Endothelial cell of umbilical vein (primary cell): ENCODE results near the gene DNAH10. TPM values are rescaled to one million over a fixed set of nuclear protein-coding genes. Genes with fewer than 3 reads are reported as not detected.

Experiments
- BruUV-seq: library from RNA; stranded (reverse); fragments of 400-500 nt; replicated peaks from 2 replicates; lab custom pipeline; 2021; lab: Mats Ljungman, UMichigan
- CTCF ChIA-PET: fragments of 300-600, 350-600 bp; sonication (Branson Sonifier 250); formaldehyde crosslinking; loops from one replicate; lab custom pipeline; 2021; ENCODE audit warnings: antibody characterized with exemption, inconsistent platforms; lab: Charles Lee
- POLR2A ChIA-PET: fragments of 300-600, 350-600 bp; sonication (Branson Sonifier 250); formaldehyde crosslinking; loops from one replicate; lab custom pipeline; 2021; ENCODE audit warnings: antibody characterized with exemption, inconsistent platforms; lab: Charles Lee
- DNase-seq: peaks from one replicate; pipeline ENCODE4 v3.0.0-alpha.2; 2011; ENCODE audit warnings: low read depth, low spot score
- FAIRE-seq: peaks from 2 replicates; lab custom pipeline; 2011; peaks lifted over from hg19 to GRCh38; lab: Jason Lieb, UNC
- H2AFZ ChIP-seq: 2 replicates; pipeline ENCODE4 v1.6.0; 2012; ENCODE audit warnings: low read depth, low read length, control low read depth, inconsistent platforms
- H3K27ac ChIP-seq: 2 replicates; pipeline ENCODE4 v1.5.1; 2011; ENCODE audit warnings: low read depth, mild to moderate bottlenecking, control low read depth, low read length, moderate library complexity; ENCODE audit not compliant: insufficient read depth
- H3K27me3 ChIP-seq, 2 experiments: 2 replicates each; pipeline versions ENCODE4 v1.6.0 to v1.6.1; 2011; ENCODE audit warnings: low read length in 2 of 2, mixed read lengths in 1 of 2; ENCODE audit not compliant: control insufficient read depth in 2 of 2, insufficient read depth in 2 of 2
- H3K36me3 ChIP-seq, 2 experiments: 2 replicates in 1 of 2; 3 replicates in 1 of 2; pipeline ENCODE4 v1.5.1; 2011; ENCODE audit warnings: low read length in 2 of 2, mild to moderate bottlenecking in 1 of 2, moderate library complexity in 1 of 2; ENCODE audit not compliant: control insufficient read depth in 2 of 2, insufficient read depth in 2 of 2; ENCODE audit errors: extremely low read depth in 1 of 2
- H3K4me1 ChIP-seq: 3 replicates; pipeline ENCODE4 v1.5.1; 2011; ENCODE audit warnings: mild to moderate bottlenecking, low read length; ENCODE audit not compliant: control insufficient read depth, insufficient read depth; ENCODE audit errors: extremely low read depth
- H3K4me2 ChIP-seq: 2 replicates; pipeline ENCODE4 v1.6.1; 2011; ENCODE audit warnings: low read length, control low read depth, mixed read lengths; ENCODE audit not compliant: insufficient read depth
- H3K4me3 ChIP-seq, 3 experiments: fragments of 200-600 bp in 1 of 3; sonication (generic), shearing (Covaris generic) in 1 of 3; replicated peaks in 1 of 3; 2 replicates each; pipeline ENCODE4 v1.5.1; 2011 to 2016; ENCODE audit warnings: control low read depth in 3 of 3, low read length in 3 of 3, mild to moderate bottlenecking in 2 of 3, inconsistent platforms in 1 of 3, low read depth in 1 of 3, moderate library complexity in 1 of 3; ENCODE audit not compliant: insufficient read depth in 1 of 3
- H3K79me2 ChIP-seq: 2 replicates; pipeline ENCODE4 v1.6.0; 2012; ENCODE audit warnings: low read length, inconsistent platforms; ENCODE audit not compliant: control insufficient read depth, insufficient read depth
- H3K9ac ChIP-seq: replicated peaks from 2 replicates; pipeline ENCODE3; 2011; ENCODE audit warnings: low read length, control low read depth; ENCODE audit not compliant: insufficient read depth; ENCODE audit errors: extremely low read depth
- H3K9me1 ChIP-seq: replicated peaks from 3 replicates; pipeline ENCODE4 v1.6.0; 2011; ENCODE audit warnings: mild to moderate bottlenecking, low read length; ENCODE audit not compliant: control insufficient read depth, insufficient read depth; ENCODE audit errors: extremely low read depth
- H3K9me3 ChIP-seq: replicated peaks from 2 replicates; pipeline ENCODE4 v1.5.1; 2012; ENCODE audit warnings: low read length, inconsistent platforms; ENCODE audit not compliant: control insufficient read depth, insufficient read depth
- H4K20me1 ChIP-seq: replicated peaks from 2 replicates; pipeline ENCODE3; 2011; ENCODE audit warnings: mild to moderate bottlenecking, low read length; ENCODE audit not compliant: control insufficient read depth, insufficient read depth; ENCODE audit errors: extremely low read depth
- EZH2 ChIP-seq: IDR thresholded peaks from 2 replicates; pipeline ENCODE4 v1.6.1; 2012; ENCODE audit warnings: borderline replicate concordance, low read depth, mild to moderate bottlenecking, moderate library complexity, low read length, inconsistent platforms; ENCODE audit not compliant: severe bottlenecking
- FOS ChIP-seq: IDR thresholded peaks from 2 replicates; pipeline ENCODE4 v1.6.1; 2011; ENCODE audit warnings: mild to moderate bottlenecking, low read length, moderate library complexity, borderline replicate concordance; ENCODE audit not compliant: insufficient read depth
- GATA2 ChIP-seq: IDR thresholded peaks from 2 replicates; pipeline ENCODE4 v1.7.0; 2011; ENCODE audit warnings: low read depth, mild to moderate bottlenecking, moderate library complexity, mixed read lengths, low read length; ENCODE audit not compliant: insufficient read length, insufficient read depth
- JUN ChIP-seq: IDR thresholded peaks from 2 replicates; pipeline ENCODE4 v1.6.1; 2011; ENCODE audit warnings: borderline replicate concordance, low read depth; ENCODE audit not compliant: insufficient read length, insufficient read depth
- MAX ChIP-seq: IDR thresholded peaks from 2 replicates; pipeline ENCODE4 v1.6.1; 2011; ENCODE audit not compliant: insufficient read depth, insufficient read length
- MYC ChIP-seq: IDR thresholded peaks from one replicate; pipeline ENCODE4 v1.6.1; 2011; ENCODE audit warnings: mild to moderate bottlenecking, low read depth, low read length
- POLR2A ChIP-seq: IDR thresholded peaks from 2 replicates; pipeline ENCODE4 v1.6.1; 2012; ENCODE audit warnings: low read depth, mild to moderate bottlenecking, control low read depth, low read length
- POLR2AphosphoS5 ChIP-seq: IDR thresholded peaks from 2 replicates; pipeline ENCODE4 v1.6.1; 2012; ENCODE audit warnings: low read depth, mild to moderate bottlenecking, control low read depth, low read length, moderate library complexity; ENCODE audit not compliant: insufficient read depth
- dilution Hi-C: fragments of 300-500 bp; cut with MboI; formaldehyde crosslinking; loops from one replicate; pipeline ENCODE4 v1.15.0; 2019; ENCODE audit warnings: low sequenced_read_pairs; ENCODE audit not compliant: extremely low pct_ligation_motif_present
- intact Hi-C: fragments of 100-400 bp; cut with micrococcal nuclease; formaldehyde crosslinking; loops from one replicate; pipeline ENCODE4 v1.10.0; 2022
- polyA plus RNA-seq, 4 experiments: library from polyadenylated mRNA; depleted of rRNA in 3 of 4; stranded (reverse) in 3 of 4; unstranded in 1 of 4; fragments of >200 nt; gene quantifications; 2 replicates each; pipeline versions ENCODE4 v1.2.1 to v1.2.3, GENCODE V29; 2011 to 2012; ENCODE audit warnings: missing spikeins in 1 of 4
- total RNA-seq: library from RNA; stranded (reverse); gene quantifications from 2 replicates; pipeline ENCODE4 v1.2.3, GENCODE V29; 2021
- TF ChIP-seq, protein P1 (sequence below), 2 donors: IDR thresholded peaks; 1 replicate in 1 of 2; 2 replicates in 1 of 2; pipeline ENCODE4 v1.5.1; 2011; ENCODE audit warnings: low read length in 2 of 2, mild to moderate bottlenecking in 2 of 2, moderate library complexity in 2 of 2, control low read depth in 1 of 2, inconsistent platforms in 1 of 2, low read depth in 1 of 2; ENCODE audit not compliant: insufficient read depth in 1 of 2; ENCODE audit errors: extremely low read depth in 1 of 2

The DNAH10 gene
- total and polyA plus RNA-seq, 2 donors (not counting 3 experiments of a cell fraction or from before 2014, with no cell fraction given) = 0.04 to 0.31 TPM

DNA sequence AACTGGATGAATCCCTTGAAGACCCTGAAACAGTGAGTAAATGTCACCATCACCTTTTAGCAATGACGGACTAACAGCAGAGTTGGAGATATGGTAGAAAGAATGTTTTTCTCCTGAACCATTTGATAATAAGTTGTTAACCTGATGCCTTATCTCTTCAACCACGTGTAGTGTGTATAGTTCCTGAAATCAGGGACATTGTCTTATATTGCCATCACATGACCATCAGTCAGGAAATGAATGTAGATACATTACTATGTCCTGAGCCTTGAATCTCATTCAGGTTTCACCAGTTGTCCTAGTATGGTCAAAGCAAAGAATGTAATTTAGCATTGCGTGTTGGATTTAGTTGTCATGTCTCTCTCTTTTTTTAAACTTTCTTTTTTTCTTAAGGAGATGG lies 34.2 kb upstream of the DNAH10 start:
- no peak overlapping the region for H3K4me3 ChIP-seq
- H3K36me3 ChIP-seq = peaks cover 8 to 15% of the 10 kb centered on the region in 2 experiments
- H3K9ac ChIP-seq = no peak overlapping the region
- FAIRE-seq = peak; percentile 31
- H3K27me3 ChIP-seq = no peaks in the 10 kb centered on the region
- TF ChIP-seq MYC (no peak), POLR2A (no peak), POLR2AphosphoS5 (no peak), JUN (no peak), MAX (no peak)
- TF ChIP-seq, protein P1, sequence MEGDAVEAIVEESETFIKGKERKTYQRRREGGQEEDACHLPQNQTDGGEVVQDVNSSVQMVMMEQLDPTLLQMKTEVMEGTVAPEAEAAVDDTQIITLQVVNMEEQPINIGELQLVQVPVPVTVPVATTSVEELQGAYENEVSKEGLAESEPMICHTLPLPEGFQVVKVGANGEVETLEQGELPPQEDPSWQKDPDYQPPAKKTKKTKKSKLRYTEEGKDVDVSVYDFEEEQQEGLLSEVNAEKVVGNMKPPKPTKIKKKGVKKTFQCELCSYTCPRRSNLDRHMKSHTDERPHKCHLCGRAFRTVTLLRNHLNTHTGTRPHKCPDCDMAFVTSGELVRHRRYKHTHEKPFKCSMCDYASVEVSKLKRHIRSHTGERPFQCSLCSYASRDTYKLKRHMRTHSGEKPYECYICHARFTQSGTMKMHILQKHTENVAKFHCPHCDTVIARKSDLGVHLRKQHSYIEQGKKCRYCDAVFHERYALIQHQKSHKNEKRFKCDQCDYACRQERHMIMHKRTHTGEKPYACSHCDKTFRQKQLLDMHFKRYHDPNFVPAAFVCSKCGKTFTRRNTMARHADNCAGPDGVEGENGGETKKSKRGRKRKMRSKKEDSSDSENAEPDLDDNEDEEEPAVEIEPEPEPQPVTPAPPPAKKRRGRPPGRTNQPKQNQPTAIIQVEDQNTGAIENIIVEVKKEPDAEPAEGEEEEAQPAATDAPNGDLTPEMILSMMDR (IDR thresholded peaks at IDR 0.05; ENCODE audit: extremely low read depth in 1 of 2, insufficient read depth in 1 of 2, low read depth in 1 of 2, low read length in 2 of 2) = no peak
- no peaks in the 10 kb centered on the region for H3K79me2 ChIP-seq
- no peak for DNase-seq
- no peak overlapping the region for H3K4me2 ChIP-seq
- H4K20me1 ChIP-seq = no peaks in the 10 kb centered on the region
- CTCF ChIA-PET = no interaction called here
- no peaks in the 10 kb centered on the region for H3K4me1 ChIP-seq
- H2AFZ ChIP-seq = no peak overlapping the region
- no peaks in the 10 kb centered on the region for H3K9me1 ChIP-seq
- dilution Hi-C loops = no loop called here
- no TSS peak for BruUV-seq
- no peak overlapping the region for H3K27ac ChIP-seq
- POLR2A ChIA-PET = no interaction called here
- intact Hi-C loops = no loop called here
- no peaks in the 10 kb centered on the region for H3K9me3 ChIP-seq

DNA sequence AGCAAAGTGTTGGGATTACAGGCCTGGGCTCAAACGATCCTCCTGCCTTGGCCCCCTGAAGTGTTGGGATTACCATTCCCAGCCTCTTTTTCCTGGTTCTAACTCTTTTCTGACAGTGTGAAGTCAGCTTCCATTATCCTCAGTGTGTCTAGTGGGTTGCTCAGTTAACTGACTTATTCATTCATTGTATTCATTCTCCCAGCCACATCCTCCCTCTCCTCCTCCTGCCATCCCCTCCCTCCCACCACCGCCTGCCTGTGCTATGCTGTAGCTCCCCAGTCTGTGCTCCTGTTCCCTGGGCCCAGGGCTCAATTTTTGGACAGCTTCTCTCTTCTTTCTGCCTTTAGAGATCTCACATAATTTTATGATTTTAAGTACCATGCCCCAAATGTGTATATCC lies 30.5 kb upstream of the DNAH10 start:
- Histone ChIP-seq H3K79me2 (no peaks in the 10 kb centered on the region), H2AFZ (no peak overlapping the region), H3K9me3 (no peaks in the 10 kb centered on the region), H3K4me3 (no peak overlapping the region), H3K27ac (no peak overlapping the region), H3K9me1 (no peaks in the 10 kb centered on the region), H4K20me1 (no peaks in the 10 kb centered on the region), H3K36me3 (peaks cover 11 to 21% of the 10 kb centered on the region in 2 experiments), H3K9ac (no peak overlapping the region), H3K4me2 (no peak overlapping the region), H3K4me1 (no peaks in the 10 kb centered on the region), H3K27me3 (no peaks in the 10 kb centered on the region)
- FAIRE-seq (no peak), DNase-seq (no peak)
- dilution Hi-C loops = no loop called here
- POLR2A ChIA-PET = no interaction called here
- TF ChIP-seq MAX (no peak), POLR2A (no peak), MYC (no peak), FOS (no peak), JUN (no peak), EZH2 (no peak), POLR2AphosphoS5 (no peak), GATA2 (no peak)
- TF ChIP-seq, protein P1 (IDR thresholded peaks at IDR 0.05; ENCODE audit: extremely low read depth in 1 of 2, insufficient read depth in 1 of 2, low read depth in 1 of 2, low read length in 2 of 2) = no peak
- CTCF ChIA-PET = no interaction called here
- no TSS peak for BruUV-seq
- intact Hi-C loops = no loop called here
